Neural progenitor cell (in vitro differentiated cells): ENCODE data around the gene SNX8. TPM values are rescaled to one million over a fixed set of nuclear protein-coding genes. Genes with fewer than 3 reads are reported as not detected.

Experiments used
- DNase-seq: peaks from one replicate; pipeline ENCODE4 v3.0.0-alpha.2; 2016; ENCODE audit warnings: low spot score
- H2AFZ ChIP-seq: fragments of 200-600 bp; sonication (generic); replicated peaks from 2 replicates; pipeline ENCODE4 v1.6.1; 2016; ENCODE audit warnings: antibody characterized with exemption
- H3F3A ChIP-seq: fragments of 200-600 bp; sonication (generic); 2 replicates; pipeline ENCODE4 v1.6.1; 2016; ENCODE audit warnings: antibody characterized with exemption, low read depth
- H3K27ac ChIP-seq: fragments of 200-600 bp; sonication (generic); 2 replicates; pipeline ENCODE4 v1.5.1; 2016; ENCODE audit warnings: mild to moderate bottlenecking
- H3K27me3 ChIP-seq: fragments of 200-600 bp; sonication (generic); 2 replicates; pipeline ENCODE4 v1.6.1; 2016; ENCODE audit warnings: mild to moderate bottlenecking, moderate library complexity
- H3K36me3 ChIP-seq: fragments of 200-600 bp; sonication (generic); 2 replicates; pipeline ENCODE4 v1.5.1; 2016
- H3K4me1 ChIP-seq: fragments of 200-600 bp; sonication (generic); 2 replicates; pipeline ENCODE4 v1.6.1; 2016; ENCODE audit warnings: mixed run types
- H3K4me2 ChIP-seq: fragments of 200-600 bp; sonication (generic); 2 replicates; pipeline ENCODE4 v1.6.1; 2016
- H3K4me3 ChIP-seq: fragments of 200-600 bp; sonication (generic); 2 replicates; pipeline ENCODE4 v1.5.1; 2016
- H3K79me2 ChIP-seq: fragments of 200-600 bp; sonication (generic); 2 replicates; pipeline ENCODE4 v1.6.1; 2016; ENCODE audit warnings: low read depth
- H3K9ac ChIP-seq: fragments of 200-600 bp; sonication (generic); 2 replicates; pipeline ENCODE4 v1.6.1; 2016
- H3K9me3 ChIP-seq: fragments of 200-600 bp; sonication (generic); 2 replicates; pipeline ENCODE4 v1.5.1; 2016; ENCODE audit warnings: low read depth
- H4K20me1 ChIP-seq: fragments of 200-600 bp; sonication (generic); 2 replicates; pipeline ENCODE4 v1.6.1; 2016; ENCODE audit warnings: low read depth
- H3K27ac Mint-ChIP-seq: 3 replicates; pipeline ENCODE4 v1.8.0; 2021; ENCODE audit warnings: mixed read lengths
- H3K27me3 Mint-ChIP-seq: 2 replicates; pipeline ENCODE4 v1.8.0; 2022; ENCODE audit warnings: low read depth, mild to moderate bottlenecking, inconsistent platforms, moderate library complexity, mixed read lengths; ENCODE audit not compliant: insufficient read depth
- H3K36me3 Mint-ChIP-seq: 3 replicates; pipeline ENCODE4 v1.8.0; 2021; ENCODE audit warnings: mixed read lengths
- H3K4me1 Mint-ChIP-seq: 3 replicates; pipeline ENCODE4 v1.8.0; 2021; ENCODE audit warnings: mixed read lengths
- H3K4me3 Mint-ChIP-seq: 3 replicates; pipeline ENCODE4 v1.8.0; 2021; ENCODE audit warnings: mild to moderate bottlenecking, moderate library complexity, mixed read lengths
- H3K9me3 Mint-ChIP-seq: 3 replicates; pipeline ENCODE4 v1.8.0; 2020; ENCODE audit warnings: mixed read lengths
- CTCF ChIP-seq: fragments of 200-600 bp; sonication (generic); IDR thresholded peaks from 2 replicates; pipeline ENCODE4 v1.5.1; 2017; ENCODE audit warnings: antibody characterized with exemption, mild to moderate bottlenecking
- EZH2 ChIP-seq: fragments of 200-600 bp; sonication (generic); IDR thresholded peaks from 2 replicates; pipeline ENCODE4 v1.6.1; 2017; ENCODE audit warnings: antibody characterized with exemption, mild to moderate bottlenecking, moderate library complexity
- EZH2phosphoT487 ChIP-seq: fragments of 200-600 bp; sonication (generic); IDR thresholded peaks from 2 replicates; pipeline ENCODE4 v1.6.1; 2017; ENCODE audit warnings: antibody characterized with exemption
- total RNA-seq: library from RNA; depleted of rRNA; stranded (reverse); fragments of >200 nt; gene quantifications from 2 replicates; pipeline ENCODE4 v1.2.3, GENCODE V29; 2015; ENCODE audit warnings: low replicate concordance

The SNX8 gene
- total RNA-seq, 1 donor from 2014 or later: 3.6 TPM

GRCh38 chr7:2230226-2230625 lies 84.0 kb downstream of the SNX8 start:
- H3K27ac ChIP-seq: no peak overlapping the region
- peaks cover 18% of the 10 kb centered on the region for H3K4me1 Mint-ChIP-seq
- H3K9me3 ChIP-seq: no peaks in the 10 kb centered on the region
- peaks cover 24% of the 10 kb centered on the region for H3F3A ChIP-seq
- no peak overlapping the region for H3K4me2 ChIP-seq
- peak overlapping the region; percentile 62 for H3K4me3 Mint-ChIP-seq
- H3K9ac ChIP-seq: peak overlapping the region; percentile 14
- peaks cover 31% of the 10 kb centered on the region for H4K20me1 ChIP-seq
- no peaks in the 10 kb centered on the region for H3K27me3 ChIP-seq
- H3K9me3 Mint-ChIP-seq: no peaks in the 10 kb centered on the region
- DNase-seq: no peak
- peaks cover 5% of the 10 kb centered on the region for H3K36me3 ChIP-seq
- peaks cover 64% of the 10 kb centered on the region for H3K79me2 ChIP-seq
- peaks cover 4% of the 10 kb centered on the region for H3K27me3 Mint-ChIP-seq
- TF ChIP-seq CTCF (no peak), EZH2phosphoT487 (no peak), EZH2 (no peak)
- peaks cover 12% of the 10 kb centered on the region for H3K36me3 Mint-ChIP-seq
- no peak overlapping the region for H3K4me3 ChIP-seq
- H3K27ac Mint-ChIP-seq: no peak overlapping the region
- H3K4me1 ChIP-seq: peaks cover 5% of the 10 kb centered on the region
- H2AFZ ChIP-seq: no peak overlapping the region

GRCh38 chr7:2229467-2229866 lies 84.8 kb downstream of the SNX8 start:
- Mint-ChIP-seq H3K4me3 (no peak overlapping the region), H3K27ac (no peak overlapping the region), H3K36me3 (peaks cover 9% of the 10 kb centered on the region), H3K27me3 (peaks cover 4% of the 10 kb centered on the region), H3K4me1 (peaks cover 18% of the 10 kb centered on the region), H3K9me3 (no peaks in the 10 kb centered on the region)
- Histone ChIP-seq H3K9ac (no peak overlapping the region), H3K27me3 (no peaks in the 10 kb centered on the region), H3F3A (peaks cover 21% of the 10 kb centered on the region), H3K9me3 (no peaks in the 10 kb centered on the region), H3K79me2 (peaks cover 67% of the 10 kb centered on the region), H2AFZ (no peak overlapping the region), H3K4me1 (peaks cover 5% of the 10 kb centered on the region), H3K36me3 (no peaks in the 10 kb centered on the region), H4K20me1 (peaks cover 31% of the 10 kb centered on the region), H3K4me2 (no peak overlapping the region), H3K4me3 (no peak overlapping the region), H3K27ac (no peak overlapping the region)
- no peak for DNase-seq
- TF ChIP-seq EZH2phosphoT487 (no peak), CTCF (no peak), EZH2 (no peak)

DNA sequence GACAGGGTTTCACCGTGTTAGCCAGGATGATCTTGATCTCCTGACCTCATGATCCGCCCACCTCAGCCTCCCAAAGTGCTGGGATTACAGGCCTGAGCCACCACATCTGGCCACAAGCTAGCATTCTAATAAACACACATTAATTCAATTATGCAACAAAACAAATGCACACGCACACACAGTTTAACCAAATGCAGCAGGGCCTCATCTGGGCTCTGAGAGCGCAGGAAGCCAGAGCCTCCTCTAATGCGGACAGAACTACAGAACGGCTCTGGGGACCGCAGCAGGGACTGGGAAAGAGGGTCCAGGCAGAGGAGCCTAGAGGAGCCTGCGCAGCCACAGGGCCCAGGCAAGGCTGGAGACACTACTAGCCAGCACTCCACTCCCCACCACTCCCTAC lies 85.3 kb downstream of the SNX8 start:
- no peaks in the 10 kb centered on the region for H3K9me3 Mint-ChIP-seq
- Histone ChIP-seq H4K20me1 (peaks cover 31% of the 10 kb centered on the region), H3K9ac (no peak overlapping the region), H3K4me2 (no peak overlapping the region), H3K4me1 (peaks cover 5% of the 10 kb centered on the region), H3F3A (peaks cover 15% of the 10 kb centered on the region), H3K79me2 (peaks cover 72% of the 10 kb centered on the region), H3K27me3 (no peaks in the 10 kb centered on the region), H2AFZ (no peak overlapping the region), H3K4me3 (no peak overlapping the region), H3K9me3 (no peaks in the 10 kb centered on the region), H3K27ac (no peak overlapping the region), H3K36me3 (no peaks in the 10 kb centered on the region)
- peaks cover 18% of the 10 kb centered on the region for H3K4me1 Mint-ChIP-seq
- TF ChIP-seq EZH2phosphoT487 (no peak), CTCF (no peak), EZH2 (no peak)
- no peak overlapping the region for H3K4me3 Mint-ChIP-seq
- no peak overlapping the region for H3K27ac Mint-ChIP-seq
- peaks cover 13% of the 10 kb centered on the region for H3K36me3 Mint-ChIP-seq
- no peak for DNase-seq
- peaks cover 4% of the 10 kb centered on the region for H3K27me3 Mint-ChIP-seq
